H4 (cell line): ENCODE results near the gene PSTK. TPM values are rescaled to one million over a fixed set of nuclear protein-coding genes. Genes with fewer than 3 reads are reported as not detected.
A peak's percentile ranks its signal among the peaks of the same experiment; 100 is the strongest.

ENCODE experiments used
- DNase-seq: peaks from one replicate; pipeline ENCODE4 v3.0.0-alpha.2; 2015; ENCODE audit warnings: low spot score
- total RNA-seq: library from RNA; depleted of rRNA; stranded (reverse); fragments of >200 nt; shearing (Covaris generic); gene quantifications from 2 replicates; pipeline ENCODE4 v1.2.3, GENCODE V29; 2014

PSTK gene
- total RNA-seq, 1 experiment from 2014 or later: 11.8 TPM

DNA sequence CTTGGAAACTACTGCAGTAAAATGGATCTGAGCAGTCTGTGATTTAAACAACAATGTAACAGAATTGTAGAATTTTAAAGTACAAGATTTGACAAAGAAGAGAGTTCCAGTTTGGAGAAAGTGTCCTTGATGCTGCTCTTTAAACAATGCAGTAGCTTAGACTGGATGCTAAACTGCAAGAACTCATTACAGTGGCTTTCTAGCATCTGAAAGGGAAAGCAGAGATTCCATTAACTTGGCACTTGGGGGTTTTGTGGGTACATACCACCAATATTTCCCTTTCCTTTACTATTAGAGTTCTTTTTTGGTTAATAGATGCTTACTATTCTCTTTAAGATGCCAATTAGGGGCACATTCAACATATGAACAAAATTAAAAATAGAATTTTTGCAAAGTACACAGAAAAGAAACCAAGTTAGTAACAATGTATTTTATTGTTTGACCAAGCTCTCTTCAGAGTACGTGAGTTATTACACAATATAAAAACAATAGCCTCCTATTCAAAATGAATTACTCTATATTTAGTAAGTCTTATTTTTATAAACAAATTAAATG is 11.9 kb downstream of the PSTK start:
- no peak for DNase-seq

DNA sequence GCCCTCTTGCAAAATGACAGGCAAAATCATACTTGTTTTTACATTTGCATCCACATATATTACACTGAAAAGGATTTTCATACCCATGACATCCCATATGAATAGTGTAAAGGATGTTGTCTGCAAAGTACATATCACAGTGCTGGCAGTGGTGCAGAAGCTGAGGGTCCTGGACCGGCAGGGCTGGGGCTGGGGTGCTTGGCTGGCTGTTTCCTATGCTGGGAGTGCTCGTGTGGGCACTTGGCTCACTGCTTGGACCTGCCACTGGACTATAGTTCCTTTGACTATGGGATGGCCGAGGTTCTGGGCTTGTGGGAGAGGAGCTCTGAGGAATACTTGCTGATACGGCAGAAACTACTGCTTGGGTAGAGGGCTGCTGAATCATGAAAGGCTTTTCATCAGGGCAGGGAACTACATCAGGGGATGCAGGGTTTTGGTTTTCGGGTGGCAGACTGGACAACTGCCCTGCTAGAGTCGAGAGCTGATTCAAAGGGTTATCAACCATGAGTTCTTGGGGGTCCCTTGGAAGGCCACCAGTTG is 13.7 kb downstream of the PSTK start:
- no peak for DNase-seq

DNA sequence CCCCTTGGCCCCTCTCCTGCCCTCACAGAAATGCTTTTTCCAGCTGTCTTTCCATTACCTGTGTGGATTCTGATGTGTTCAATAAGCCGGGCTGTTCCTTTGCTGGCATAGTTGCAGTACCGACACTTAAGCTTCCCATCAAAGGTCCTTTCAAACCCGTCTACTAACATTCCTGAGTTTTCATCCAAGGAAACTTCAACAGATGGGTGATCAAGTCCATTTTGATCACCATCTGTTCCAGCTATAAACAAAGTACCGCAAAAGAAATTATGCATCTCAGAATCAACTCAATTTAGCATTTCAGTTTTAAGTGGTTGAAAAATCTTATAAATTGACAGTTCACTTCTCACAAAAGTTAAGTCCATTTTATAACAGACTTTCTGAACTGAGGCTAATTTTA is 15.7 kb downstream of the PSTK start:
- no peak for DNase-seq

DNA sequence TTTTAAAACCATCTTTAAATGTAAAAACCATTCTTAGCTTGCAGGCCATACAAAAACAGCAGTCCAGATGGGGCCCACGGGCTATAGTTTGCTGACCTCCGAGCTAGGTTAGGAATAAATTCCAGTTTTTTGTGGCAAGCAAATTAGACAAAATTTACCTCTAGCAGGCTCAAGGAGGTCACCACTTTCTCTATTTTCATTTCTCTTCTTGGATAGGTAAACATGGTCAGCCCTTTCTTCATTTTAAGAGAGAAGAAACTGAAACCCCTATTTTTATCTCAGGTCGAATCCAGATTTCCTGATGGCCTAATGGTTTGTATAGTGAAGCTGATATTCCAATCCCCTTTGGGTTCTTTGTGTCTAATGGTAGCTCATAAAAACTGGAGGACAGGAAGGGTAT is 17.7 kb downstream of the PSTK start:
- DNase-seq: no peak

DNA sequence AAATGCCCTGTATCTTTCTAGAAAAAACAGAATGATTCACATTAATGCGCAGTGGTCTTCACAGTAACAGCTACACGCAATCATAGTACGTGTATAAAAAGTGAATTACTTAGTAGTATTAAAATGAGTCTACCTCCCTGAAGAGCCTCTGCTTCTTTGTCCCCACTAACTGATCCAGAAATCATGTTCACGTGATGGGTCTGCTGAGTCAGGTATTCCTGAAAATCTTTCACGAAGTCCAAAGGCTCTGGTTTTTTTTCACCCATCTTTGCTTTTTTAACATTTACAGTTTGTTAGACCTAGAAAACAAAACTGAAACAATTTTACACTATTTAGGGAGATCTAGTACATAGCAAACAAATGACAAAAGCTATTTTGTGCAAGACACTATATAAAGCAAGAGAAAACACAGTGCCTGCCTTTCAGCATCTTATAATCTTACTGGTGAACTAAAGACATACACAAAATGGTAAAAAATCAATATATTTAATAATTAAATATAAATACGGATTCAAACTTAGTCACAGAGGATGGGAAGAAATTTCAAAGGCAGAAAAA is 18.2 kb downstream of the PSTK start:
- no peak for DNase-seq

DNA sequence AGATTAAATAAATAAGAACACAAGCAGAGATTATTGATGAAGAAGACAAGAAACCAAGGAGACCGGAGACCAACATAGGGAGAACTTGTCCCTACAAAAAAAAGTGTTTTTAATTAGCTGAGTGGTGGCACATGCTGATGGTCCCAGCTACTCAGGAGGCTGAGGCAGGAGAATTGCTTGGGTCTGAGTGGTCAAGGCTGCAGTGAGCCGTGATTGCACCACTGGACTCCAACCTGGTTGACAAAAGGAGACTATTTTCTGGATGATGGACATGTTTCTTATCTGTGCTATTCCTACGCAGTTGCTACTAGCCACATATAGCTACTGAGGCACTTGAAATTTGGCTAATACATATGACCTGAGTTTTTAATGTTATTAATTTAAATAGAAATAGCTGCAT is 18.7 kb downstream of the PSTK start:
- no peak for DNase-seq

DNA sequence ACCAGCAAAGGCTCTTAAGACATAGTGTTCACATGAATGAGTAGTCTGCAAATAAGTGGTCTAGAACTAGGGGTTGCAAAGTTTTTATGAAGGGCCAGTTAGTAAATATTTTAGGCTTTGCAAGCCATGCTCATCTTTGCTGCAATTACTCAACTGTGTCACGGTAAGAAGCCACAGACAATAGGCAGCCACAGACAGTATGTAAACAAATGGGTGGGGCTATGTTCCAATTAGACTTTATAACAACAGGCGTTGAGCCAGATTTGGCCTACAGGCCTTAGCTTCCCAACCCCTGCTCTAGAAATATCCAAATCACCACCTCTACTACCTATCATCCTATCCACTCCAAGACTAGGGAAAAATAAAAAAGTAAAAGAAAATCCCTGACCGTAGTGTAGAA is 19.1 kb downstream of the PSTK start:
- no peak for DNase-seq

DNA sequence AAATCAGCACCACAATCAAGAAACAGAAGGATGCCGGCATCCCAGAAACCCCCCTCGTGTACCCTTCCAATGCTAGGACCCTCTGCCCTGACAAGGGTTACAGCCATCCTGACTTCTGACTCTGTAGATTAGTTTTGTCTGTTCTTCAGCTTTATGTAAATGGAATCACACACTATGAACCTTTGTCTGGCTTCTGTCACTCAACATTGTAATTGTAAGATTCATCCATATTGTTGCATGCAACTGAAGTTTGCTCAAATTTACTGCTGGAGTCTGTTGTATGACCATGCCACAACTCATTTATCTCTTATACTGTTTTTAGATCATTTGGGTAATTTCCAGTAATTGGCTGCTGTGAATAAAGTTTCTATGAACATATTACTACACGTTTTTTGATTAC is 20.0 kb downstream of the PSTK start:
- no peak for DNase-seq

DNA sequence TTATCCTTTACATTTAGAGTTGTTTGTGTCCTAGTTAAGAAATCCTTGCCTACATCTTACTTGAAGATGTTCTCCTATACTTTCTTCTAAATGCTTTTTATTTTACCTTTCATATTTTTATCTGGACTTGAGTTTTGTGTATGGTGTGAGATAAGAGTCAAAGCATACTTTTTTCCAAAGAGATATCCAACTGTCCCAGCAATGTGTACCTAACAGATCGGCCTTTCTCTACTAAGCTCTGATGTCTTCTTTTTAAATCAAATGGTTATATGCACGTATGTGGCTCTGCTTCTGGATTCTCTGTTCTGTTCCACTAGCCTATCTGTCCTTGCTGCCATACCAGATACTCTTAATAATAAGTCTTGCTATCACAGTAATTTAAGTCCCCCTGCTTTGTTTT is 21.2 kb downstream of the PSTK start:
- DNase-seq: no peak

DNA sequence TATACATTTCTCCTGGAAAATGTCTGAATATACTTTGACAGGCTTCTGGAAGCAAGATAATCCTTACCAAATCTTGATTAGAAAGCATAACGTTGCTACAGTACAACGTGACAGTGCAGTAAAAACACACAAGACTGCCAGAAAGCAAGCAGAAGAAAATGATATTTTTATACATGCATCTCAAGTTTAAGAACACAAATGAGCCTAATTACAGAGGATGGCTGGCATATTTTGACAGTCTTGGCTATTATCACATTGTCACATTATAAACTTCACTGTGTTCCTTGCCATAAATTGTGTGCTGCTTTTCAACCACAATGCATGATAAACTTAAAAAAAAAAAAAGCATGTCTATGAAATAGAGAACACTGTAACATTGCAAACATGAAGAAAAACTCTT is 24.1 kb downstream of the PSTK start:
- DNase-seq: no peak

DNA sequence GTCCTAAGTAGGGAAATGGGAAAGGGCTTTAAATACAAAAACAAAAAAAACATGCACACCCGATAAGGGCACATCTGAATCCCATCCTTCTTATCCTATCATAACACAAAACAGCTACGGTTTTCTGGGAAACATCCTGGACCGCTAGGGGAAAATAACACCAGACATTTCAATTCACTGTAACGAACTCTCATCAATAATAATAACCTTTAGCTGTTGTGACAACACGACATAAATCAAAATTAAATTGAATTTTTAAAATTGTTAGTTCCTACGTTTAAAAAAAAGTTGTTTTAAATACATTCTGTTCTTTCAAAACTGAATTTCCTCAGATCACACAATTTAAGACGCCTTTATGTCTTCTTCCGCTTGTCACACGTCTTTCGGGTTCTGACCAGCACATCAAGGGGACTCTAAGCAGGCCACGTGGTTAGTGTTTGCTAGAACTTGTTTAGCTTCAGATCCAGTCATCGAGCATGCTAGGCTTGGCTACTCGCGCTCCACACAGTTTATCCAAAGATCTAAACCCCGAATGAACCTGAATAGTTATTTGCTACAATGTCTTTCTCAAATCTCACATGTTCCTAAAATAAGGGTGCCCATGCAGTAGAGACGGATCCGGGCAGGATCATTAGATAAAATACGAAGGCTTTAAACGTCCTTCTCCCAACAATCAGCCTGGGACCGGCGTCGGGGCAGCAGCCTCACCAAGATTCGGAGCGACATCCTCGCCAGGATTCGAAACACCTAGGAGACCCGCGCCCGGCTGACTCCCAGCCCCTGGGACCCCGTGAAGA is 27.6 kb downstream of the PSTK start:
- DNase-seq: peak; percentile 27

DNA sequence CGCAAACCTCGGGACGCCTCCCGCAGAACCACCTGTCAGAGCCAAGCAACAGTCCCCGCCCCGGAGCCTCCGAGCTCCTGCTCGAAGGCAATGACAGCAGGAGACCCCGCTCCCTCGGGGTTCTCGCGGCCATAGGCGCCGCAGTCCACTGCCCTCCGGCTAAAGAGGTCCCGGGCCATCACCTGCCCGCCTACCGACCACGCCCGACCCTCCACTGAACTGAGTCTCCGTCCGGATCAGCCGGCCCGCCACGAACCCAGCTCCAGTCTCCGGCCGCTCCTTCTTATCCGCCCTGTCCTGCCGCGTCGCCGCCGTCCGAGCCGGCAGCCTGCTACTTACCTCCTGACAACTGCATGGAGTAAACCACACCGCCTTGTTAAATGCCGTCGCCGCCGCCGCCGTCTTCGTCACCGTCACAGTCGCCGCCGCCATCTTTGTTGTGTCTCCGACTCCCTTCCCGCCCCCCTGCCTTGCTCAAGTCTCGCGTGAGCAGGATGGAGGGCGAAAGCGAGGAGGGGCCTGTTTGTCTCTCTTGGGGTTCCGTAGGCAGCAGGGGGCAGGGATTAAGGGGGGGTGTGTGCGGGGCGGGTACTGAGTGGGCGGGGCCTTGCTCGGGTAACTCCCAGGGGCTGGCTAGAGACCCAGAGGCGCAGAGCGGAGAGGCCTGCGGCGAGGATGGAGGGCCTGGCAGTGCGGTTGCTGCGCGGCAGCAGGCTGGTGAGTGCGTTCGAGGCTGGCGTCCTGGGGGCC is 28.3 kb downstream of the PSTK start, which contains the start of the genes ACADSB and IKZF5:
Gene ACADSB, plus strand, starts transcription at position 652 of the 750 bp plus-strand sequence. Its CDS starts 24 bp downstream, at position 676.
Gene IKZF5, minus strand, starts transcription at position 441 of the 750 bp plus-strand sequence. CDS start 10,170 bp downstream, outside the sequence.
- DNase-seq: peak; percentile 96

DNA sequence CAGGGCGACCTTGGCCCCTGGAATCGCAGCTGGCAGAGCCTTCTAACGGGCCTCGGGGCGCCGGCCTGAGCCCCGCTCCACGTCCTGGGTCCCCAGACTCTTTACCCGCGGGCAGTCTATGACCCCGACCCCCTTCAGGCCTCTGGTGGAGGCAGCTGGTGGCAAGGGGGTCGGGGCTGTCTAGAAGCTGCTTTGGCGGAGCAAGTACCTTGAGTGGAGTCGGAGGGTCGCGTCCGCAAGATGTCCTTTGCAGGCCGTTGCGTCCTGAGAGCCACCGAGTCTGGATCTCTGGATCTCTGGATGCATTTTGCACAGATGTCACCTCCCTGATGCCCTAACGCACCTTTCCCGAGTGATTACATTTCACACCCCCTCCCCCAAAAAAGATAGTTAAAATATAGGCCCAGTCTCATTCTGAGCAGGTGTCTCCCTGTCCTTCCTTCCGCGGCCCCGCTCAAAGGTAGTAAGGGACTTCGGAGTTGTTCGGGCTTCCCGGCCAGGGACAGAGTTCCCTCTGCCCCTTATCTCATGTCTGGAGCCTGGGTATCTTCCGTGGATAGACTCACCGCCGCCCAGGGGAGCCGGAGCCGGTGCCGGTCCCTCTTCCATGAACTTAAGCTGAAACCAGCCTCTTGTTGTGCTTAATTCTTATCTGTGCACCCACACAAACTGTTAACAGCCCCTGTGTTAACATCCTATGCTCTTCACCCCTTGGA is 29.1 kb downstream of the PSTK start:
- DNase-seq: no peak

DNA sequence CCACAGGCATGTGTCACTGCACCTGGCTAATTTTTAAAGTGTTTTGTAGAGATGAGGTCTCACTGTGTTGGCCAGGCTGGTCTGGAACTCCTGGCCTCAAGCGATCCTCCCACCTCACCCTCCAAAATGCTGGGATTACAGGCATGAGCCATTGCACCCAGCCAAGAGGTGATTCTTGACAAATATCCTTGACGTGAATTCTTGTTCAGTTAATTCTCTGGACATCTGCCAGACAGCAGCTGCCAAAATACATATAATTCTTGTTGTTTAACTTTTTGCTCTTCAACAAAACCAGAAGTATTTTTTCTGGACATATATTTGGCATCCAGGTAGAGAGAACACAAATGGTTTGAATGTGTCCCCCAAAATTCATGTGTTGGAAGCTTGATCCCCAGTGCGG is 31.8 kb downstream of the PSTK start:
- DNase-seq: no peak

DNA sequence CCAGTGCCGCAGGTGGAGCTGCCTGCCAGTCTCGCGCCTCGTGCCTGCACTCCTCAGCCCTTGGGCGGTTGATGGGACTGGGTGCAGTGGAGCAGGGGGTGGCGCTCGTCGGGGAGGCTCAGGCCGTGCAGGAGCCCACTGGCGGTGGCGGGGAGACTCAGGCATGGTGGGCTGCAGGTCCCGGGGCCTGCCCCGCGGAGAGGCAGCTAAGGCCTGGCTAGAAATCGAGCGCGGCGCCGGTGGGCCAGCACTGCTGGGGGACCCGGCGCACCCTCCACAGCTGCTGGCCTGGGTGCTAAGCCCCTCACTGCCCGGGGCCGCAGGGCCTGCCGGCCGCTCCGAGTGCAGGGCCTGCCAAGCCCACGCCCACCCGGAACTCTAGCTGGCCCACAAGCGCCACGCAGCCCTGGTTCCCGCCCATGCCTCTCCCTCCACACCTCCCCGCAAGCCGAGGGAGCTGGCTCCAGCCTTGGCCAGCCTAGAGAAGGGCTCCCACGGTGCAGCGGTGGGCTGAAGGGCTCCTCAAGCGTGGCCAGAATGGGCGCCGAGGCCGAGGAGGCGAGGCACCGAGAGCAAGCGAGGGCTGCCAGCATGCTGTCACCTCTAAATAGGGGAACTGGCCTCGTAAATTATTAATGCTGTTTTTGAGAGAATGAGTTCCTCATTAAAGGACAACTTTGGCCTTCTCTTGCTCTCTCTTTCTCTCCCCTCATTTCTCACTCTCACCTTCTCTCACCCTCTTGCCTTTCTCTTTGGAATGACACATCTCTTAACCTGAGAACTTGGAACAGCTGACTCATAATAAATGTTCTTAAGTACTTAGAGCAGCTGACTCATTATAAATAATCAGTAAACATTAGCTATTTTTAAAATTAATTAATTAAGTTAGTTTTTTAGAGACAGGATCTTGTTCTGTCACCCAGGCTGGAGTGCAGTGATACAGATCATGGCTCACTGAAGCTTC is 33.5 kb downstream of the PSTK start:
- no peak for DNase-seq

DNA sequence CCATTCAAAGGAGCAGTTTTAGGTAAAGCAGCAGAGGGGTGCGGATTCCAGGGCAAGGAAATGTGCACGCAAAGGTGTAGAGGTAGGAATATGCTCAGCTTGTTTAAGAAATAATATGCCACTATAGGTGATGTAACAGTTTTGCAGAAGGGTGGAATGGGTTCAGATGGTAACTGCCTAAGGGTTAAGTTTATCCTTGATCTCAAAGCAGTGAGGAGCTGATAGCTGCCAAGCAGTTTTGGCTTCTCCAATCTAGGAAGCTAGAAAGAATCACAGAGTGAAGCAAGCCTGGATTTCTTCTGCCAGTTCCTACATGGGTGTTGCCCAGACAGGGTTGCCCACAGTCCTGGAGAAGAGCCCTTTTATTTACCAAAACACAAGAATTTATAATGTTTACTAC is 34.6 kb downstream of the PSTK start:
- no peak for DNase-seq

DNA sequence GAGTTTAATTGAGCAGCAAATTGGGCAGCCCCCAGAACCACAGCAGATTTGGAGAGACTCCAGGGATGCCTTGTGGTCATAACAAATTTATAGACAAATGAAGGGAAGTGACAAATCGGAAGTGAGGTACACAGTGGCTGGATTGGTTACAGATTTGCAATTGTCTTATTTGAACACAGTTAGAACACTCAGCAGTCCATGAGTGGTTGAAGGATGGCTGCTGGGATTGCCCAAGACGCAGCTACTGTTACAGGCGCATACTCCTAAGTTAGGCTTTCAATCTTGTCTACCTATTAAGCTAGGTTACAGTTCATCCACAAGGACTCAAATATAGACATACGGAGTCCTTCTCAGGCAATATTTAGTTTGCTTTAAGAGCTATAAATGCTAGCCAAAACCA is 36.0 kb downstream of the PSTK start:
- no peak for DNase-seq

DNA sequence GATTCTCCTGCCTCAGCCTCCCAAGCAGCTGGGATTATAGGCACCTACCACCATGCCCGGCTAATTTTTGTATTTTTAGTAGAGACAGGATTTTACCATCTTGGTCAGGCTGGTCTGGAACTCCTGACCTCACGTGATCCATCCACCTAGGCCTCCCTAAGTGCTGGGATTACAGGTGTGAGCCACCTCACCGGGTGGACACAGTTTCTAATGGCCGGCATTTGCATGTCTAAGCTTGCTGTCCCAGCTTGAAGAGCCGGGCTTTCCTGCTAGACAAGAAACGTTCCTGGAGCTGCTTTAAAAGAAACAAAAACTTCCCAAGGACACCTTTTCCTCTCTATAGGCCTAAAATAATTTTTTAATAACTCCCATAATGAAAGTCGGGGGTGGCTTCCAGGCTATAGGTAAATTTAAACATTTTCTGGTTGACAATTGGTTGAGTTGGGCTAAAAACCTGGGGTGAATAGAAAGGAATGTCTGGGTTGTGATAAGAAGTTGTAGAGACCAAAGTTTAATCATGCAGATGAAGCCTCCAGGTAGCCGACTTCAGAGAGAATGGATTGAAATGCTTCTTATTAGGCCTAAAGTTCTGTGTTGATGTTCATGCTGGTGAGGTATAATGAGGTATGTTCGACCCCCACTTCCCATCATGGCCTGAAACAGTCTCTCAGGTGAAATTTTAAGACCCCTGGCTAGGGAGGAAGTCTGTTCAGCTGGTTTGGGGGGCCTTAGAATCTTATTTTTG is 37.4 kb downstream of the PSTK start:
- no peak for DNase-seq

DNA sequence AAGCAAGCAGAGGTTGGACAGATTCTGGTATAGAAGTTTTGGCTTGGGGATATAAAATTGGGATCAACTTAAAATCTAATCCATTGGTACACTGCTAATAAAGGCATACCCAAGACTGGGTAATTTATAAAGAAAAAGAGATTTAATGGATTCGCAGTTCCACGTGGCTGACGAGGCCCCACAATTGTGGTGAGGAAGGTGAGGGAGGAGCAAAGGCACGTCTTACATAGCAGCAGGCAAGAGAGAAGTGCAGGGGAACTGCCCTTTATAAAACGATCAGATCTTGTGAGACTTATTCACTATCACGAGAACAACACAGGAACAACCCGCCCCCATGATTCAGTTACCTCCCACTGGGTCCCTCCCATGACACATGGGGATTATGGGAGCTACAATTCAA is 38.3 kb downstream of the PSTK start:
- DNase-seq: no peak

DNA sequence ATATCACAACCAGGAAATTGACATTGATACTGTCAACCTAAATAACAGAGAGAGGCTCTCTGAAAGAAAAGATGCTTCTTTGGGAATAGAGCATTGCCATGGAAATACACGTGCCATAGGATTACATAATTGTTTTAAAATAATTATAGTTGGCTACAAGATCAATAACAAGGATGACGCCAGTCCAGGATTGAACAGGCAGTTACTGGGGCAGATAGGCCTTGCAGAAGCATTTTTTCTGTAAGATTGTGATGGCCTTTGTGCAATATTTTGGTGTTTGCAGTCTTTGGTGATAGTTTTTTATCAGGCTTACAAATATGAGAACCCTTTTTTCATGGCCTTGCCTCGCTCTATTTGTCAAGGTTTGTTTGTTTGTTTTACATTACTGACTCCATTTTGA is 39.1 kb downstream of the PSTK start:
- no peak for DNase-seq
